ENCODE data around the gene DENND5A. TPM values are rescaled to one million over a fixed set of nuclear protein-coding genes. Genes with fewer than 3 reads are reported as not detected.
A peak's percentile ranks its signal among the peaks of the same experiment; 100 is the strongest.

The DENND5A gene
- polyA plus RNA-seq, 3 donors: 24.4 to 291 (median 37.5) TPM

- peaks cover 16 to 20% of the 10 kb centered on the region in 2 donors for H3K4me1 ChIP-seq (ENCODE audit: control insufficient read depth in 1 of 2, insufficient read depth in 2 of 2, low read length in 2 of 2)
- no peaks in the 10 kb centered on the region for H3K27me3 ChIP-seq (ENCODE audit: control insufficient read depth in 2 of 2, insufficient read depth in 2 of 2, low read length in 2 of 2)
- H3K9ac ChIP-seq (ENCODE audit: insufficient read depth, low read length, poor library complexity, severe bottlenecking): no peak overlapping the region
- no peak for TF ChIP-seq CTCF (IDR thresholded peaks at IDR 0.05)
- peaks cover 0 to 4% (median 1%) of the 10 kb centered on the region in 3 donors for H3K27me3 Mint-ChIP-seq (ENCODE audit: low read depth in 3 of 3)
- H3K36me3 ChIP-seq (replicated peaks in 1 of 2; ENCODE audit: control insufficient read depth in 1 of 2, insufficient read depth in 2 of 2, low read length in 2 of 2): no peaks in the 10 kb centered on the region
- H3K4me3 Mint-ChIP-seq: no peak overlapping the region
- peaks cover 26% of the 10 kb centered on the region for H3K4me1 Mint-ChIP-seq
- peaks cover 0 to 4% (median 2%) of the 10 kb centered on the region in 7 donors for H3K9me3 Mint-ChIP-seq
- intact Hi-C loops (cut with micrococcal nuclease): loop anchor here (5.0 to 10.0 kb wide), 2 partner anchors 48 to 626 kb away; partner anchors contain the start of genes RPL27A (in 1 of the 2) and TRIM66 (in 1 of the 2)
- no CpG with 5 or more reads among the region's 3 CpGs for WGBS (ENCODE audit: insufficient coverage)
- no peaks in the 10 kb centered on the region for H3K9me3 ChIP-seq (replicated peaks in 1 of 2; ENCODE audit: control insufficient read depth in 1 of 2, insufficient read depth in 1 of 2, low read length in 2 of 2)
- DNase-seq: no peak
- no peak overlapping the region for H3K27ac ChIP-seq (ENCODE audit: low read depth in 1 of 2, low read length in 2 of 2)
- peaks cover 85% of the 10 kb centered on the region for H3K79me2 ChIP-seq (ENCODE audit: insufficient read depth, low read length)
- no peak overlapping the region for H3K4me3 ChIP-seq (replicated peaks in 1 of 3; ENCODE audit: low read depth in 2 of 3, low read length in 3 of 3)
- H3K27ac Mint-ChIP-seq: peak overlapping the region in 2 of 7 donors; percentile 32 to 72
- H4K20me1 ChIP-seq (ENCODE audit: insufficient read depth, low read length): no peaks in the 10 kb centered on the region
- no peak overlapping the region for H3K4me2 ChIP-seq (replicated peaks; ENCODE audit: extremely low read depth, low read length, poor library complexity, severe bottlenecking)
- H3K36me3 Mint-ChIP-seq: peaks cover 0 to 2% of the 10 kb centered on the region in 2 donors
- no peak overlapping the region for H2AFZ ChIP-seq (ENCODE audit: insufficient read depth, low read depth, low read length, poor library complexity, severe bottlenecking)
These were observed 45.4 kb upstream of the DENND5A start for GRCh38 chr11:9310485-9311090.

- H3K9me3 ChIP-seq (replicated peaks in 1 of 2; ENCODE audit: control insufficient read depth in 1 of 2, insufficient read depth in 1 of 2, low read length in 2 of 2): no peaks in the 10 kb centered on the region
- peaks cover 7 to 8% of the 10 kb centered on the region in 2 donors for H3K4me1 ChIP-seq (ENCODE audit: control insufficient read depth in 1 of 2, insufficient read depth in 2 of 2, low read length in 2 of 2)
- H3K4me1 Mint-ChIP-seq: peaks cover 8% of the 10 kb centered on the region
- H3K9me3 Mint-ChIP-seq: peaks cover 0 to 4% (median 2%) of the 10 kb centered on the region in 7 donors
- no peak overlapping the region for H3K27ac ChIP-seq (ENCODE audit: low read depth in 1 of 2, low read length in 2 of 2)
- no peak overlapping the region for H2AFZ ChIP-seq (ENCODE audit: insufficient read depth, low read depth, low read length, poor library complexity, severe bottlenecking)
- H3K9ac ChIP-seq (ENCODE audit: insufficient read depth, low read length, poor library complexity, severe bottlenecking): no peak overlapping the region
- DNase-seq: no peak
- H3K36me3 ChIP-seq (replicated peaks in 1 of 2; ENCODE audit: control insufficient read depth in 1 of 2, insufficient read depth in 2 of 2, low read length in 2 of 2): peaks cover 0 to 3% of the 10 kb centered on the region in 2 donors
- intact Hi-C loops (cut with micrococcal nuclease): no loop called here
- no peak overlapping the region for H3K4me2 ChIP-seq (replicated peaks; ENCODE audit: extremely low read depth, low read length, poor library complexity, severe bottlenecking)
- no peaks in the 10 kb centered on the region for H3K27me3 ChIP-seq (ENCODE audit: control insufficient read depth in 2 of 2, insufficient read depth in 2 of 2, low read length in 2 of 2)
- H3K4me3 Mint-ChIP-seq: no peak overlapping the region
- peaks cover 70% of the 10 kb centered on the region for H3K79me2 ChIP-seq (ENCODE audit: insufficient read depth, low read length)
- TF ChIP-seq CTCF (IDR thresholded peaks at IDR 0.05): no peak
- no peak overlapping the region for H3K4me3 ChIP-seq (replicated peaks in 1 of 3; ENCODE audit: low read depth in 2 of 3, low read length in 3 of 3)
- no peak overlapping the region for H3K27ac Mint-ChIP-seq
- no CpG with 5 or more reads among the region's 3 CpGs for WGBS (ENCODE audit: insufficient coverage)
- H4K20me1 ChIP-seq (ENCODE audit: insufficient read depth, low read length): peaks cover 3% of the 10 kb centered on the region
- H3K27me3 Mint-ChIP-seq (ENCODE audit: low read depth in 3 of 3): peaks cover 0 to 1% (median 0%) of the 10 kb centered on the region in 3 donors
- H3K36me3 Mint-ChIP-seq: peaks cover 0 to 2% of the 10 kb centered on the region in 2 donors
These were observed 39.0 kb upstream of the DENND5A start for GRCh38 chr11:9304178-9304577.

All from CD14-positive monocyte (primary cell).